Breast epithelium (tissue), 4 donors: Measurements from ENCODE around the gene SPOCK1. TPM values are rescaled to one million over a fixed set of nuclear protein-coding genes. Genes with fewer than 3 reads are reported as not detected.

Source experiments
- DNase-seq, 2 donors: peaks; one replicate each; pipeline ENCODE4 v3.0.0-alpha.2; 2019; ENCODE audit warnings: low spot score in 2 of 2
- H3K27ac ChIP-seq, 2 donors: fragments of 200-600 bp; sonication (generic) in 1 of 2; one replicate each; pipeline ENCODE4 v1.5.1; 2016 to 2019; ENCODE audit warnings: mild to moderate bottlenecking in 1 of 2
- H3K27me3 ChIP-seq, 2 donors: fragments of 200-600 bp; sonication (generic) in 1 of 2; one replicate each; pipeline versions ENCODE4 v1.5.1 to v1.6.0; 2017 to 2019; ENCODE audit warnings: control low read depth in 1 of 2, mild to moderate bottlenecking in 1 of 2
- H3K36me3 ChIP-seq: fragments of 200-600 bp; one replicate; pipeline ENCODE4 v1.5.1; 2019
- H3K4me1 ChIP-seq, 2 donors: fragments of 200-600 bp; sonication (generic); one replicate each; pipeline ENCODE4 v1.5.1; 2016 to 2019; ENCODE audit warnings: control low read depth in 1 of 2
- H3K4me3 ChIP-seq, 3 donors: fragments of 200-600 bp; sonication (generic); 1 replicate in 2 of 3; 2 replicates in 1 of 3; pipeline ENCODE4 v1.5.1; 2016 to 2019; ENCODE audit warnings: mild to moderate bottlenecking in 3 of 3, moderate library complexity in 2 of 3
- H3K9me3 ChIP-seq, 2 donors: fragments of 200-600 bp; sonication (generic) in 1 of 2; one replicate each; pipeline ENCODE4 v1.5.1; 2016 to 2019; ENCODE audit warnings: control low read depth in 1 of 2
- CTCF ChIP-seq, 3 donors: fragments of 450-650 bp; IDR thresholded peaks; one replicate each; pipeline ENCODE4 v1.5.1; 2016 to 2017; ENCODE audit warnings: antibody characterized with exemption in 3 of 3, mild to moderate bottlenecking in 3 of 3, moderate library complexity in 3 of 3
- POLR2A ChIP-seq: fragments of 450-650 bp; IDR thresholded peaks from one replicate; pipeline ENCODE4 v1.6.1; 2016; ENCODE audit warnings: antibody characterized with exemption, mild to moderate bottlenecking, moderate library complexity
- POLR2AphosphoS5 ChIP-seq, 3 donors: sonication (generic); formaldehyde crosslinking; IDR thresholded peaks; one replicate each; pipeline ENCODE4 v1.6.1; 2017; ENCODE audit warnings: antibody characterized with exemption in 3 of 3
- intact Hi-C: fragments of 100-400 bp; cut with DNase I; formaldehyde crosslinking; loops from one replicate; pipeline ENCODE4 v1.15.1; 2023; ENCODE audit warnings: low total_unique reads
- total RNA-seq, 3 donors: library from RNA; depleted of rRNA; stranded (reverse); fragments of >200 nt; gene quantifications; one replicate each; pipeline ENCODE4 v1.1.0, GENCODE V29; 2016

SPOCK1 gene
- total RNA-seq, 3 donors from 2014 or later = 14.5 to 52.0 (median 24.3) TPM

- Histone ChIP-seq H3K4me3 (no peak overlapping the region), H3K4me1 (no peaks in the 10 kb centered on the region), H3K27me3 (no peaks in the 10 kb centered on the region), H3K27ac (no peak overlapping the region), H3K9me3 (no peaks in the 10 kb centered on the region), H3K36me3 (no peaks in the 10 kb centered on the region)
- no peak for DNase-seq
- intact Hi-C loops = no loop called here
- TF ChIP-seq POLR2AphosphoS5 (IDR thresholded peaks at IDR 0.05) (no peak), CTCF (IDR thresholded peaks at IDR 0.05) (no peak), POLR2A (no peak)
These were observed 218.5 kb downstream of the SPOCK1 start for GRCh38 chr5:137280656-137281055.

- no peaks in the 10 kb centered on the region for H3K9me3 ChIP-seq
- no peak overlapping the region for H3K27ac ChIP-seq
- no peaks in the 10 kb centered on the region for H3K27me3 ChIP-seq
- intact Hi-C loops = no loop called here
- no peaks in the 10 kb centered on the region for H3K4me1 ChIP-seq
- no peaks in the 10 kb centered on the region for H3K36me3 ChIP-seq
- no peak for TF ChIP-seq POLR2A
- TF ChIP-seq POLR2AphosphoS5 (IDR thresholded peaks at IDR 0.05) = no peak
- no peak for TF ChIP-seq CTCF (IDR thresholded peaks at IDR 0.05)
- H3K4me3 ChIP-seq = no peak overlapping the region
- DNase-seq = no peak
These were observed 219.4 kb downstream of the SPOCK1 start for GRCh38 chr5:137279521-137280231.

- no peaks in the 10 kb centered on the region for H3K9me3 ChIP-seq
- no peaks in the 10 kb centered on the region for H3K27me3 ChIP-seq
- no peaks in the 10 kb centered on the region for H3K4me1 ChIP-seq
- intact Hi-C loops = no loop called here
- no peak for DNase-seq
- H3K4me3 ChIP-seq = no peak overlapping the region
- H3K27ac ChIP-seq = no peak overlapping the region
- TF ChIP-seq POLR2AphosphoS5 (IDR thresholded peaks at IDR 0.05) = no peak
- no peak for TF ChIP-seq POLR2A
- H3K36me3 ChIP-seq = no peaks in the 10 kb centered on the region
These were observed 220.7 kb downstream of the SPOCK1 start for GRCh38 chr5:137278476-137278875.

- intact Hi-C loops = no loop called here
- Histone ChIP-seq H3K27ac (no peak overlapping the region), H3K9me3 (no peaks in the 10 kb centered on the region), H3K4me1 (no peaks in the 10 kb centered on the region), H3K27me3 (no peaks in the 10 kb centered on the region), H3K4me3 (no peak overlapping the region), H3K36me3 (no peaks in the 10 kb centered on the region)
- TF ChIP-seq POLR2A = no peak
- DNase-seq = no peak
These were observed 224.0 kb downstream of the SPOCK1 start for GRCh38 chr5:137275083-137275482.

GRCh38 chr5:137273511-137273910, 225.6 kb downstream of the SPOCK1 start:
- no peaks in the 10 kb centered on the region for H3K36me3 ChIP-seq
- no peak for TF ChIP-seq POLR2A
- TF ChIP-seq POLR2AphosphoS5 (IDR thresholded peaks at IDR 0.05) = no peak
- no peak for TF ChIP-seq CTCF (IDR thresholded peaks at IDR 0.05)
- no peaks in the 10 kb centered on the region for H3K4me1 ChIP-seq
- DNase-seq = no peak
- H3K4me3 ChIP-seq = no peak overlapping the region
- H3K9me3 ChIP-seq = no peaks in the 10 kb centered on the region
- H3K27me3 ChIP-seq = no peaks in the 10 kb centered on the region
- intact Hi-C loops = no loop called here
- H3K27ac ChIP-seq = no peak overlapping the region

- no peak for TF ChIP-seq POLR2AphosphoS5 (IDR thresholded peaks at IDR 0.05)
- no peak for TF ChIP-seq CTCF (IDR thresholded peaks at IDR 0.05)
- TF ChIP-seq POLR2A = no peak
- no peaks in the 10 kb centered on the region for H3K9me3 ChIP-seq
These were observed 226.3 kb downstream of the SPOCK1 start for GRCh38 chr5:137272831-137273230.

More at GRCh38 chr5:137272831-137273230, 226.3 kb downstream of the SPOCK1 start:
- Histone ChIP-seq H3K27ac (no peak overlapping the region), H3K36me3 (no peaks in the 10 kb centered on the region), H3K27me3 (no peaks in the 10 kb centered on the region), H3K4me1 (no peaks in the 10 kb centered on the region), H3K4me3 (no peak overlapping the region)
- DNase-seq = no peak
- intact Hi-C loops = no loop called here
